Measurements from ENCODE around the gene NTM. TPM values are rescaled to one million over a fixed set of nuclear protein-coding genes. Genes with fewer than 3 reads are reported as not detected.
"Not testable (repeated sequence)": the region's sequence is repeated elsewhere in the genome, so short reads cannot be mapped to it uniquely, and the experiment has no call there.

The NTM gene
- total and polyA plus RNA-seq, 2 donors from 2014 or later: 0.92 to 10.3 TPM

DNA sequence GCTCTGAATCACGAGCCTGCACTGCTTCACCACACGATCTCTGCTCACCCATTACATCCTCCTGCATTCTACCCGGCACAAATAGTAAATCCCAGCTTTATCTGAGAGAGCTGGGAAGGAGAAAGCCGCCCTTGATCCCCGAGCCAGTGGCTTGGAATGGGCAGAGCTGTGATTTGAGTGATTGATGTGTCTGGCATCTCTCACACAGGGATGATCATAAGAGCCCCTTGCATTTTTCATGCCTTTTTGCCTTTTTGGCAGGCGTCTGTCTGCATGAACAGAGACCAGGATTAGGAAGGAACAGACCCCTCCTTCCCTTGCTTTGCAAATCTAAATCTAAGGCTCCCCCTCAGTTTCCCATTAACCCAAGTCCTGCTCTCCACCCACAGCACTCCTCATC, 945.3 kb downstream of the NTM start:
- TF ChIP-seq, protein P1, sequence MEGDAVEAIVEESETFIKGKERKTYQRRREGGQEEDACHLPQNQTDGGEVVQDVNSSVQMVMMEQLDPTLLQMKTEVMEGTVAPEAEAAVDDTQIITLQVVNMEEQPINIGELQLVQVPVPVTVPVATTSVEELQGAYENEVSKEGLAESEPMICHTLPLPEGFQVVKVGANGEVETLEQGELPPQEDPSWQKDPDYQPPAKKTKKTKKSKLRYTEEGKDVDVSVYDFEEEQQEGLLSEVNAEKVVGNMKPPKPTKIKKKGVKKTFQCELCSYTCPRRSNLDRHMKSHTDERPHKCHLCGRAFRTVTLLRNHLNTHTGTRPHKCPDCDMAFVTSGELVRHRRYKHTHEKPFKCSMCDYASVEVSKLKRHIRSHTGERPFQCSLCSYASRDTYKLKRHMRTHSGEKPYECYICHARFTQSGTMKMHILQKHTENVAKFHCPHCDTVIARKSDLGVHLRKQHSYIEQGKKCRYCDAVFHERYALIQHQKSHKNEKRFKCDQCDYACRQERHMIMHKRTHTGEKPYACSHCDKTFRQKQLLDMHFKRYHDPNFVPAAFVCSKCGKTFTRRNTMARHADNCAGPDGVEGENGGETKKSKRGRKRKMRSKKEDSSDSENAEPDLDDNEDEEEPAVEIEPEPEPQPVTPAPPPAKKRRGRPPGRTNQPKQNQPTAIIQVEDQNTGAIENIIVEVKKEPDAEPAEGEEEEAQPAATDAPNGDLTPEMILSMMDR (IDR thresholded peaks at IDR 0.05; ENCODE audit: borderline replicate concordance, extremely low read depth, insufficient read depth): no peak
- H3K9ac ChIP-seq (ENCODE audit: low read length in 3 of 3): no peak overlapping the region
- FAIRE-seq (no peak), DNase-seq (peak in 1 of 5 donors; percentile 18)
- intact Hi-C loops (cut with DNase I): no loop called here
- no peak overlapping the region for H3K4me3 ChIP-seq (ENCODE audit: low read length in 3 of 3)
- H3K27ac ChIP-seq (ENCODE audit: low read depth in 2 of 2, low read length in 2 of 2): no peak overlapping the region
- no peaks in the 10 kb centered on the region for H3K9me3 ChIP-seq (ENCODE audit: control insufficient read depth in 2 of 3, insufficient read depth in 1 of 3, low read length in 3 of 3)
- no peaks in the 10 kb centered on the region for H3K27me3 ChIP-seq (ENCODE audit: control insufficient read depth, insufficient read depth, low read length)
- H3K4me1 ChIP-seq (ENCODE audit: control insufficient read depth in 2 of 3, insufficient read depth in 2 of 3, low read depth in 1 of 3, low read length in 3 of 3): no peaks in the 10 kb centered on the region
- H3K36me3 ChIP-seq (ENCODE audit: control insufficient read depth in 2 of 3, insufficient read depth in 3 of 3, low read length in 3 of 3): no peaks in the 10 kb centered on the region

DNA sequence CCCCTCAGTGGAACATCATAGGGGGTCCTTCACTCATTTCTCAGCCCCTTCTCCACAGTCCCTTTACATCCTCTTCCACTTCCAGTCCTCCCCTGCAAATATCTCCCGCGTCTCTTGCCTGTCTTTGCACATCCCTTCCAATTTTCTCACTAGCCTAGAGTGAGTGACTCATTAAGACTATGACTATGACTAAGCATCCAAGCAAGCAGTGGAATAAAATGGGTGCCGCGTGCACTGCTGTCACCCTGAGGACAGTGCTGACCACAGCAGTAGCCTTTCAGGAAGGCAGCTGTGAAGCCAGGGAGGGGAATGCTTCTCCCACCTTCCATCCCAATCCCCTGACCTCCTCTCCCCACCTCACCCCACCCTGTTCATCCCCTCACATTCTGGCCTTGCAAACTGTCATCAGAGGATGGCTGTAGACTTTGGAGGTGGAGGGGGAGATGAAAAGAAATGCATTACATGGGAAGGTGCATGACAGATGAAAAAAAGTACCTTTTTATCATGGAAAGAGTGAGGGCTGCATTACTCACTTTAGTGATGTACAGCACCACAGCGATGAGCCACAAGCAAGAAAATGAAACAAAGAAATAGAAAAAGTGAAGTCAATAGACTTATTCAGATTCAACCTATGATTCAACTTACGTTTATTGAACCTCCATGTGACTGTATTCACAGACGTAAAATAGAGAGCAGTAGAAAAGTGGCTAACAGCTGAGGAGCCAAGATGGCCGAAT, 948.2 kb downstream of the NTM start:
- Histone ChIP-seq H3K36me3 (ENCODE audit: control insufficient read depth in 2 of 3, insufficient read depth in 3 of 3, low read length in 3 of 3) (no peaks in the 10 kb centered on the region), H3K4me3 (ENCODE audit: low read length in 3 of 3) (no peak overlapping the region), H3K27me3 (ENCODE audit: control insufficient read depth, insufficient read depth, low read length) (no peaks in the 10 kb centered on the region), H3K9me3 (ENCODE audit: control insufficient read depth in 2 of 3, insufficient read depth in 1 of 3, low read length in 3 of 3) (no peaks in the 10 kb centered on the region), H3K27ac (ENCODE audit: low read depth in 2 of 2, low read length in 2 of 2) (no peak overlapping the region), H3K4me1 (ENCODE audit: control insufficient read depth in 2 of 3, insufficient read depth in 2 of 3, low read depth in 1 of 3, low read length in 3 of 3) (no peaks in the 10 kb centered on the region), H3K9ac (ENCODE audit: low read length in 3 of 3) (no peak overlapping the region)
- TF ChIP-seq, protein P1 (IDR thresholded peaks at IDR 0.05; ENCODE audit: borderline replicate concordance, extremely low read depth, insufficient read depth): no peak
- no peak for DNase-seq
- intact Hi-C loops (cut with DNase I): no loop called here
- FAIRE-seq: no peak

DNA sequence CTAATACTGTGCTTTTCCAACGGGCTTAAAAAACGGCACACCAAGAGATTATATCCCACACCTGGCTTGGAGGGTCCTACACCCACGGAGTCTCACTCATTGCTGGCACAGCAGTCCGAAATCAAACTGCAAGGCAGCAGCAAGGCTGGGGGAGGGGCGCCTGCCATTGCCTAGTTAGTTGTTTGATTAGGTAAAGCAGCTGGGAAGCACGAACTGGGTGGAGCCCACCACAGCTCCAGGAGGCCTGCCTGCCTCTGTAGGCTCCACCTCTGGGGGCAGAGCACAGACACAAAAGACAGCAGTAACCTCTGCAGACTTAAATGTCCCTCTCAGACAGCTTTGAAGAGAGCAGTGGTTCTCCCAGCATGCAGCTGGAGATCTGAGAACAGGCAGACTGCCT, 949.0 kb downstream of the NTM start:
- FAIRE-seq; H3K4me3 ChIP-seq (ENCODE audit: low read length in 3 of 3); H3K27ac ChIP-seq (ENCODE audit: low read depth in 2 of 2, low read length in 2 of 2); H3K27me3 ChIP-seq (ENCODE audit: control insufficient read depth, insufficient read depth, low read length); H3K9me3 ChIP-seq (ENCODE audit: control insufficient read depth in 2 of 3, insufficient read depth in 1 of 3, low read length in 3 of 3); DNase-seq; H3K9ac ChIP-seq (ENCODE audit: low read length in 3 of 3); intact Hi-C loops (cut with DNase I); H3K36me3 ChIP-seq (ENCODE audit: control insufficient read depth in 2 of 3, insufficient read depth in 3 of 3, low read length in 3 of 3); H3K4me1 ChIP-seq (ENCODE audit: control insufficient read depth in 2 of 3, insufficient read depth in 2 of 3, low read depth in 1 of 3, low read length in 3 of 3): not testable (repeated sequence)

DNA sequence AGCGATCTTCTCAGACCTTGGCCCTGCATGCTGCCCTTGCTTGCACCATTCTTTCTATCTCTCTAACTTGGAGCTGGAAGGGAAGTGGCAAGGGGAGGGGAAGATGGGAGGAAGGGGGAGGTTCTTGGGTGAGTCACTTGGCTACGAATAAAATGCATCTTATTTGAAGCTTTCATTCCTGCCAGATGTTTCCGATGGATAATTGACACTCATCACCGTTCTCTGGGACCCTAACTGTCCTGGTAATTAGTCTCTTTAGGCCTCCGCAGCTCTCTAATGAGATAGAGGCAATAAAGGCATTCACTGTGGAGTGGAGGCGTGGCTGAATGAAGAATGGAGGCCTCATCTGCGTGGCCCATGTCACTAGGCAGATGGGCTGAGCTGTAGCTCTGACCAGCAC, 960.1 kb downstream of the NTM start:
- H3K36me3 ChIP-seq (ENCODE audit: control insufficient read depth in 2 of 3, insufficient read depth in 3 of 3, low read length in 3 of 3): no peaks in the 10 kb centered on the region
- no peak overlapping the region for H3K4me3 ChIP-seq (ENCODE audit: low read length in 3 of 3)
- no peak overlapping the region for H3K9ac ChIP-seq (ENCODE audit: low read length in 3 of 3)
- no peak for FAIRE-seq
- no peaks in the 10 kb centered on the region for H3K27me3 ChIP-seq (ENCODE audit: control insufficient read depth, insufficient read depth, low read length)
- intact Hi-C loops (cut with DNase I): no loop called here
- no peaks in the 10 kb centered on the region for H3K9me3 ChIP-seq (ENCODE audit: control insufficient read depth in 2 of 3, insufficient read depth in 1 of 3, low read length in 3 of 3)
- DNase-seq: no peak
- no peaks in the 10 kb centered on the region for H3K4me1 ChIP-seq (ENCODE audit: control insufficient read depth in 2 of 3, insufficient read depth in 2 of 3, low read depth in 1 of 3, low read length in 3 of 3)
- TF ChIP-seq, protein P1 (IDR thresholded peaks at IDR 0.05; ENCODE audit: borderline replicate concordance, extremely low read depth, insufficient read depth): no peak
- no peak overlapping the region for H3K27ac ChIP-seq (ENCODE audit: low read depth in 2 of 2, low read length in 2 of 2)
